Loucy (cell line): ENCODE measurements around the gene CNRIP1.

Source experiments
- H2AFZ ChIP-seq: fragments of 200-600 bp; sonication (generic); 2 replicates; pipeline ENCODE4 v1.6.0; 2016; ENCODE audit warnings: antibody characterized with exemption, mild to moderate bottlenecking, low read length, moderate library complexity
- H3F3A ChIP-seq: fragments of 200-600 bp; 2 replicates; pipeline ENCODE4 v1.6.0; 2016; ENCODE audit warnings: antibody characterized with exemption, low read depth, mild to moderate bottlenecking
- H3K27me3 ChIP-seq: fragments of 200-600 bp; sonication (generic); 2 replicates; pipeline ENCODE4 v1.6.1; 2014; ENCODE audit warnings: low read length, mild to moderate bottlenecking; ENCODE audit not compliant: insufficient read depth, poor library complexity, severe bottlenecking
- H3K36me3 ChIP-seq: fragments of 200-600 bp; sonication (generic); 2 replicates; pipeline ENCODE4 v1.6.1; 2016; ENCODE audit warnings: low read length; ENCODE audit not compliant: insufficient read depth
- H3K4me1 ChIP-seq: fragments of 200-600 bp; sonication (generic); 2 replicates; pipeline ENCODE4 v1.5.1; 2014; ENCODE audit warnings: low read length, mild to moderate bottlenecking; ENCODE audit not compliant: insufficient read depth, poor library complexity, severe bottlenecking
- H3K4me2 ChIP-seq: fragments of 200-600 bp; sonication (generic); 2 replicates; pipeline ENCODE4 v1.6.0; 2014; ENCODE audit warnings: antibody characterized with exemption, low read length, low read depth, mild to moderate bottlenecking; ENCODE audit not compliant: poor library complexity, severe bottlenecking
- H3K4me3 ChIP-seq: fragments of 200-600 bp; sonication (generic); 2 replicates; pipeline ENCODE4 v1.5.1; 2014; ENCODE audit warnings: low read length, mild to moderate bottlenecking, mixed read lengths; ENCODE audit not compliant: poor library complexity, severe bottlenecking
- H3K79me2 ChIP-seq: fragments of 200-600 bp; sonication (generic); 2 replicates; pipeline ENCODE4 v1.6.1; 2014; ENCODE audit warnings: low read length; ENCODE audit not compliant: insufficient read depth
- H3K9ac ChIP-seq: fragments of 200-600 bp; sonication (generic); 2 replicates; pipeline ENCODE4 v1.6.0; 2014; ENCODE audit warnings: mild to moderate bottlenecking, low read depth, low read length, moderate library complexity; ENCODE audit not compliant: poor library complexity, severe bottlenecking
- H3K9me2 ChIP-seq: fragments of 200-600 bp; sonication (generic); replicated peaks from 2 replicates; pipeline ENCODE4 v1.6.1; 2016; ENCODE audit warnings: low read depth, low read length, mixed read lengths
- H3K9me3 ChIP-seq: fragments of 200-600 bp; sonication (generic); 2 replicates; pipeline ENCODE4 v1.6.1; 2014; ENCODE audit warnings: mild to moderate bottlenecking, antibody characterized with exemption, low read length, low read depth; ENCODE audit not compliant: insufficient read depth
- H4K20me1 ChIP-seq: fragments of 200-600 bp; sonication (generic); 2 replicates; pipeline ENCODE4 v1.6.0; 2014; ENCODE audit warnings: antibody characterized with exemption, low read length, mild to moderate bottlenecking; ENCODE audit not compliant: insufficient read depth, poor library complexity, severe bottlenecking
- EZH2phosphoT487 ChIP-seq: fragments of 200-600 bp; IDR thresholded peaks from 2 replicates; pipeline ENCODE4 v1.6.1; 2018; ENCODE audit warnings: antibody characterized with exemption, mild to moderate bottlenecking, moderate library complexity, borderline replicate concordance
- TF ChIP-seq, protein P1 (sequence below): fragments of 200-600 bp; sonication (generic); conservative IDR thresholded peaks from 2 replicates; pipeline ENCODE4 v1.5.1; 2014; ENCODE audit warnings: mild to moderate bottlenecking, antibody characterized with exemption, low read length

The CNRIP1 gene

DNA sequence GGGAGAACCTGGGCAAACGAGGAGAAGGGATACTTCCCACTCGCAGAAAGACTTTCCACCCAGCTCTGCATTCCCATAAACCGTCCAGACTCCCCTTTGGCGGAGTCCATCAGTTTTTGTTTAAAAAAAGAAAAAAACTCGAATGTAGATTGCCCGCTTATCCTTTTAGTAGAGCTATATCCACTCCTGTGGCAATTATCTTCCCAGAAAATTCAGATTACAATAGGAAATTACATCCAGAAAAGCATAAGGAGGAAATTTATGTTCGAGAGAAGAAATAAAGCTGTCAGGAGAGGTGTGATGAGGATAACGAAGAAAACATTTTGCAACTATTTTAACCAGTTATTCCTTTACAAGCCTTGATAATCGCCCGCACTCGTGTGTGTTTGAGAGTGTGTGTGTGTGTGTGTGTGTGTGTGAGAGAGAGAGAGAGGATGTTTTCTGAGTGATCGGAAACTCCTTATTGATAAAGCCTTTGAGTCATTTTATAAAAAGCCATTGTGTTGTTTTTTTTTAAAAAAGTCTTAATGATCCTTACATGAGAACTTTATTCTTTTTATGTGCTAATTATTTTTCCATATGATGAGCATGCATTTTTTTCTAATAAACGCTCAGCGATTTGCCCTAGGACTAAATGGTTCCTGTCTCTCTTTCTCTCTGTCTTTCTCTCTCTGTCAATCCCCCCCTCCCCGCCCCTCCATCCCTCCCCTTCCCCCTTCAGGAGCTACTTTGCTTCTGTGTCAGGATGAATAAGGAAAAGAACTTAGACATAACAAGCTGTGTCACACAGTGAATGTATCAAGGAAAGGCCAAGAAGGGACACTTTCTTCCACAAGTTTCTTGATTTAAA is 66.3 kb downstream of the CNRIP1 start:
- H3K4me3 ChIP-seq, result peak overlapping the region; percentile 83
- no peaks in the 10 kb centered on the region for H3K9me2 ChIP-seq
- peak overlapping the region; percentile 95 for H3K9ac ChIP-seq
- peaks cover 51% of the 10 kb centered on the region for H3K4me1 ChIP-seq
- peaks cover 4% of the 10 kb centered on the region; the same call in 1 of the 2 replicates for H3F3A ChIP-seq
- H3K27me3 ChIP-seq, result no peaks in the 10 kb centered on the region
- no peak for TF ChIP-seq EZH2phosphoT487
- TF ChIP-seq, protein P1, sequence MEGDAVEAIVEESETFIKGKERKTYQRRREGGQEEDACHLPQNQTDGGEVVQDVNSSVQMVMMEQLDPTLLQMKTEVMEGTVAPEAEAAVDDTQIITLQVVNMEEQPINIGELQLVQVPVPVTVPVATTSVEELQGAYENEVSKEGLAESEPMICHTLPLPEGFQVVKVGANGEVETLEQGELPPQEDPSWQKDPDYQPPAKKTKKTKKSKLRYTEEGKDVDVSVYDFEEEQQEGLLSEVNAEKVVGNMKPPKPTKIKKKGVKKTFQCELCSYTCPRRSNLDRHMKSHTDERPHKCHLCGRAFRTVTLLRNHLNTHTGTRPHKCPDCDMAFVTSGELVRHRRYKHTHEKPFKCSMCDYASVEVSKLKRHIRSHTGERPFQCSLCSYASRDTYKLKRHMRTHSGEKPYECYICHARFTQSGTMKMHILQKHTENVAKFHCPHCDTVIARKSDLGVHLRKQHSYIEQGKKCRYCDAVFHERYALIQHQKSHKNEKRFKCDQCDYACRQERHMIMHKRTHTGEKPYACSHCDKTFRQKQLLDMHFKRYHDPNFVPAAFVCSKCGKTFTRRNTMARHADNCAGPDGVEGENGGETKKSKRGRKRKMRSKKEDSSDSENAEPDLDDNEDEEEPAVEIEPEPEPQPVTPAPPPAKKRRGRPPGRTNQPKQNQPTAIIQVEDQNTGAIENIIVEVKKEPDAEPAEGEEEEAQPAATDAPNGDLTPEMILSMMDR, result no peak
- H3K4me2 ChIP-seq, result peak overlapping the region; percentile 86
- peaks cover 64% of the 10 kb centered on the region for H3K79me2 ChIP-seq
- peak overlapping the region; percentile 93 for H2AFZ ChIP-seq
- H4K20me1 ChIP-seq, result peaks cover 25% of the 10 kb centered on the region
- H3K36me3 ChIP-seq, result no peaks in the 10 kb centered on the region
- no peaks in the 10 kb centered on the region for H3K9me3 ChIP-seq

DNA sequence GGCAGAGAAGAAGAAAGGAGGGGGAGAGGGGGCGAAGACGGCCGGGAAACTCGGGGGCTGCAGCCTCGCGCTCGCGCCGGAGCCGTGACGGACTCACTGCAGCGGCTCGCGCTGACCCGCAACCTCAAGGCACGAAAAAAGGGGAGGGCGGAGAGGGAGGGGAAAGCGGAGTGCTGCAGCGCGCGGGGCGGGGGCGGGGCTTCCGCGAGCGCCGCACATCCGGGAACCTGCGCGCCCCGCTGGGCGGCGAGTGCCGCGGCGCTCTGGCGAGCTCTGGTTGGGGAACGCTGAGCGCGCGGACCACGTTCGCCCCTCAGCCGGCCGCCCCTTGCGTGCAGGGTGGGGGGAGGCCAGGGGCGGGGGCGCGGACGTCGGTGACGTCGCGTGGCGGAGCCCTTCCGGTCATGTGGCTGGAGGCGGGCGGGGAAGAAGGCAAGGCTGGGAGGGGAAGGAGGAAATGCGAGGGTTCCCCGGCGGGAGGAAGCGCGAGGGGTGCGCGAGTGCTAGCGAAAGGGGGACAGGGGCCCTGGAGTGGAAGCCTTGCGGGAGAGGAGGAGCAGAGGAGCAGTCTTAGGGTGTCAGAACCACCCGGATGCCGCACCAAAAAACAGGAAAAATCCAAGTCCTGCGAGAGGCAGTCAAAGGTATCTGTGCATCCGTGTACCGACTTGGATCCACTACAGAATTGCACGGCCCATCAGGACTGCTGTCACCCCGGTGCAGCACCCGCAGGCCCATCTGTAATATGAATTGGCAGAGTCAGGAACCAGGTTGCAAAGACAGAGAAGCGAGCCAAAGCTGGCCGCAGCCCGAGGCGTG is 67.1 kb downstream of the CNRIP1 start, which contains the start of gene PPP3R1:
Gene PPP3R1, minus strand, starts transcription at position 133 of the 819 bp plus-strand sequence. CDS start 405 bp downstream, outside the sequence.
- Histone ChIP-seq H3K9ac (peak within 1 kb of the TSS; percentile 95), H3K4me3 (peak within 1 kb of the TSS; percentile 83), H3K4me2 (peak within 1 kb of the TSS; percentile 99), H2AFZ (peak within 1 kb of the TSS; percentile 93), H3K9me3 (no peaks in the 10 kb centered on the region), H3K36me3 (no peaks in the 10 kb centered on the region), H3K9me2 (no peaks in the 10 kb centered on the region), H3F3A (peaks cover 4% of the 10 kb centered on the region; the same call in 1 of the 2 replicates), H4K20me1 (peaks cover 34% of the 10 kb centered on the region), H3K79me2 (peaks cover 72% of the 10 kb centered on the region), H3K27me3 (no peaks in the 10 kb centered on the region), H3K4me1 (peaks cover 59% of the 10 kb centered on the region)
- TF ChIP-seq EZH2phosphoT487, result no peak
- TF ChIP-seq, protein P1, result no peak

DNA sequence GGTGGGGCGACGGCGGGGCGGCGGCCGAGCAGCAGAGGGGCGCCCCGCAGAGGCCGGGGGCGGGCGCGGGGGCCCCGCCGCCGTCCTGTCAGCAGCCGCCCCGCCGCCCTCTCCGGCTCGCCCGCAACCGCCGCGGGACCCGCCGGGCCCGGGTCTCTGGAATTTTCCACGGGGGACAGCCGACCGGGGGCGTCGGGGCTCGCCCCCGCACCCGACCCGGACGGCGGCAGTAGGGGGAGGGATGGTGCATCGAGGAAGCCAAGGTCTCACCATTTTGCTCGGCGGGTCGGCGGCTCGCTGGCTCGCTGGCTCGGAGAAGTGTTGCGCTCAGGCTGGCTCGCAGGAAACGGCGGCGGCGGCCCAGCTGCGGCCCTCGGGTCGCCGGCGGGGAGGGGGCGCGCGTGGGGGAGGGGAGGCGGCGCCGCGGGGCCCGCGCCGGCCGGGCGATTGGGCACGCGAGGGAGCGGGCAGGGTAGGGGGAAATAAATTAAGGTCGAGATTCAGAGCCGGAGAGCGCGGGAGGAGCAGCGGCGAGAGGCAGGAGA is 67.8 kb downstream of the CNRIP1 start:
- Histone ChIP-seq H3K9me3 (no peaks in the 10 kb centered on the region), H3K9me2 (no peaks in the 10 kb centered on the region), H3K4me3 (peak overlapping the region; percentile 83), H3K79me2 (peaks cover 79% of the 10 kb centered on the region), H4K20me1 (peaks cover 41% of the 10 kb centered on the region), H3K27me3 (no peaks in the 10 kb centered on the region), H3K36me3 (no peaks in the 10 kb centered on the region), H2AFZ (no peak overlapping the region; the same call in 1 of the 2 replicates), H3K9ac (peak overlapping the region; percentile 94), H3F3A (peaks cover 4% of the 10 kb centered on the region; the same call in 1 of the 2 replicates), H3K4me1 (peaks cover 66% of the 10 kb centered on the region), H3K4me2 (peak overlapping the region; percentile 99)
- TF ChIP-seq EZH2phosphoT487, result no peak
- TF ChIP-seq, protein P1, result no peak
